GM19025 (cell line): ENCODE results near the gene DKKL1.
"Not testable (repeated sequence)": the region's sequence is repeated elsewhere in the genome, so short reads cannot be mapped to it uniquely, and the experiment has no call there.

Experiments
- ATAC-seq: cut with Tn5 transposase; IDR thresholded peaks from one replicate; pipeline ENCODE4 v1.9.1; 2021; ENCODE audit warnings: mild to moderate bottlenecking, low read depth, moderate library complexity; ENCODE audit not compliant: unreplicated experiment

DKKL1 gene

DNA sequence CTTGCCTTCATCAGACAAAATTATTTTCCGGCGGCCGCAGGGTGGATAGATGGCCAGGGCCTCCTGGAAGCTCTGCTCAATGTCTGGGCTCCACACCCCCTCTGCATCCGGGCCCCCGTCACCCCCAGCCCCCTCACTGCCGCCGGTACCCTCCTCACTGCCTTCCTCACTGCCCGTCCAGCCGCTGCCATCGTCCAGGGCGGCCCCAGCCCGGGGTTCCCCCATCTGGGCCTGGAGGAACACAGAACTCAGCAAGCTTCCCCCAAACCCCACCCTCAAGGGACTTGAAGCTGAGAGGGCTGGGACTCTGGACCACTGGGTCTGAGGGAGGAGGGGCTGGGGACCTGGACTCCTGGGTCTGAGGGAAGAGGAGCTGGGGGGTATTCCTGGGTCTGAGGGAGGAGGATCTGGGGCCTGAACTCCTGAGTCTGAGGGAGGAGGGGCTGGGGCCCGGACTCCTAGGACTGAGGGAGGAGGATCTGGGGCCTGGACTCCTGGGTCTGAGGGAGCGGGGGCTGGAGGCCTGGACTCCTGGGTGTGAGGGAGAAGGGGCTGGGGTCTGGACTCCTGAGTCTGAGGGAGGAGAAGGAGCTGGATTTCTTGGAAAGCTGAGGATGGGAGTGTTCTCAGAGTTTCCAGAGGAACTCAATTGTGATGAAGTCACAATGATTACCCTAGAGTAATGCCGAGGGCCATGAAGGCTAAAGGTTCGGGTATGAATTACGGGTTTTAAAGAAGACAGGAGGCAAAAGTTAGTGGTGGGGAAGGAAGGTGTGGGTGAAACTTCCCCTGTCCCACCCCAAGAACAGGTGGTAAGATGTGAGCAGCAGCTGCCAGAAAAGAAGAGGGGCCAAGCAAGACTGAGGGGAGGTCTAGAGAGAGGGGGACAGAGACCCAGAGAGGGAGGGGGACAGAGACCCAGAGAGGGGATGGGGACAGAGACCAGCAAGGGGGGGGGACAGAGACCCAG, 3.5 kb upstream of the DKKL1 start:
- ATAC-seq: no peak

DNA sequence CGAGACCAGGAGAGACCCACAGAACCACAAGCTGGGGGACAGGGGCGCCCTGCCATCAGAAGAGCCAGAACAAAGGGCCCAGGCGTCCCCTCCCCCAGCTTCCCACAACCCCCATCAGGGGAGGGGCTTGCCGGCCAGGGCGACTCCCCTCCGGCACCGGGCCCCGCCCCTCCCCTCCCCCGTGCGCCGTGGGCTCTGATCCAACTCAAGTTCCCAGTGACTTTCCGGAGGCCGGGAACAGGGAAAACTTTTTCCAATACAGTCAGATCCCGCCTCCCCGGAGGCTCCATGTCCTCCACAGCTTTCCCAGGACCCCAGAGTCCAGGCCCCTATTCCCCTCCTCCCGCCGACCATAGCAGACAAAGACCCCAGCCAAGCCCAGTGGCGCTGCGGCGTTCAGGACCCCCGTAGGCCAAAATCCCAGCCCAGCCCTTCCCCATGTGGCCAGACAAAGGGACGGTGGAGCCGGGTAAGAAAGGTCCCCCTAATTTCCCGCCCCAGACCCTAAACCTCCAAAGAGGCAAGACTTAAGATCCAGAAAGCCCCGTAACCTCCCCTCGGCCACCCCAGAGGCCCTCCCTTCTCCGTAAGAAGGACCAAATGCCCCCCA, 2.1 kb upstream of the DKKL1 start:
- ATAC-seq: no peak

DNA sequence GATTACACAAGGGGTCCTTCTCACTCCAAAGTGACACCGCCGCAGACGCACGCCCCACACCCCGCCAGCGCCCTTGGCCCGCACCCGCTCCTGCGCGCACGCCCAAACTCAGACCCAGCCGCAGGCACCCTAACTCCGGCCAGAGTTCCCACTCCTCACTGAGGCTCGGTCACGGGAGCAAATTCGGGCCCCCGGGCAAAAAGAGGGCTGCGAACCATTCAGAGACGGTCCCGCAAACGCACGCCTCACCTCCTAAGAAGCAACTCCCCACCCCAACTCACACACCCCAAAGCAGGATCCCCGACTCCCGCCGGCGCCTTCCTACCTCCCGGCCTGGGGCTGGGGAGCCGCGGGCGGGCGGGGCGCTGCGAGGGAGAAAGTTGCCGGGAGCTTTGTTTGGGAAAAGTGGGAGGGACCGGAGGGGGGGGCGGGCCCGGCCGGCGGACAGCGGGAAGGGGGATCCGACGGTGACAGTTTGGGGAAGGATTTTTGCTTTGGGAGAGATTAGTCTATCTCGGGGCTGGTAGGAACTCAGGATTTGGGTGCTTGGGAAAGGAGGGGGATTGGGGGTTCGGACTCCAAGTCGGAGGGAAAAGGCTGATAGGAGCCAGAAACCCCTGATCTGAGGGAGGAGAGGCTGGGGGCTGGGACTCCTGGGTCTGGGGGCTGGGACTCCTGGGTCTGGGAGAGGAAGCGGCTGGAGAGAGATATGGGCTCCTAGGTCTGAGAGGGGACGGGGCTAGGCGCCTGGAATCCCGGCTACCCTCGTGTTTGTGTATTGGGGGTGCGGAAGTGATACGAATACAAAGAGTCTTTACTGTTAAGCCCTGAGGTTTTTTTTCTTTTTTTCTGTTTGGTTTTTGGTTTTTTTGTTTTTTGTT, 1.4 kb upstream of the DKKL1 start, which contains the start of gene TEAD2:
TEAD2 (minus strand) TSS at position 369 of the 881 bp plus-strand sequence. CDS start 2,341 bp downstream, outside the sequence.
- ATAC-seq: no peak

DNA sequence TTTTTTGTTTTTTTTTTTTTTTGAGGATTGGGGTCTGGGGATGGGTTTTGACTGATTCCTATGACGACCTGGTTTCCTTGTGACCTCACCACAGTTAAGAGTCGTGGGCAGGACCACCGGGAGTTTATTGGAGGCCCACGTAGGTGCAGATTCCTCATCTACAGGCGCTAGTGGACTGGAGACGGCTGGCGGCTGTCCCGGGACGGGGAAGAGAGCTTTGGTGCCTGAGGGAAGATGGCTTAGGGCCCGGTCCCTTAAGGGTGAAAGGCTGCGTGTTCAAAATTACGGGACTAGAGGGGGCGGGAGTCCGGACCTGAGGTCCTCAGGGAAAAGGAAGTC, 779 bp upstream of the DKKL1 start:
- ATAC-seq: no peak

DNA sequence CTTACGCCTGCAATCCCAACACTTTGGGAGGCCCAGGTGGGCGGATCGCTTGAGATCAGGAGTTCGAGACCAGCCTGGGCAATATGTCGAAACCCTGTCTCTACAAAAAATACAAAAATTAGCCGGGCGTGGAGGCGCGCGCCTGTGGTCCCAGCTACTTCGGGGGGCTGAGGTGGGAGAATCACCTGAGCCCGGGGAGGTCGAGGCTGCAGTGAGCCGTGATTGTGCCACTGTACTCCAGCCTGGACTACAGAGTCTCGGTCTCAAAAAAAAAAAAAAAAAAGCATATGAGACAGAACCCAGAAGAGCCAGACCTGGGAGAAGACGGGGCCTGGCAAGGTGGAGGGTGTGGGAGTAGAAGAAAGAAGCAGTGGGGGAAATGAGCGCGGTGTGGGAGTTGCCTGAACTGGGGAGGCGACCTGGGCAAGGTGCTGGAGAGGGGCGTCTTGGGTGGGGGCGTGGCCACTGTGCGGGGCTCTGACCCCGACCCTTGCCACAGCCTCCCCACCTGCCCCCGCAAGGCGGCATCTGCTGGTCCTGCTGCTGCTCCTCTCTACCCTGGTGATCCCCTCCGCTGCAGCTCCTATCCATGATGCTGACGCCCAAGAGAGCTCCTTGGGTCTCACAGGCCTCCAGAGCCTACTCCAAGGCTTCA, 533 bp downstream of the DKKL1 start:
- ATAC-seq: no peak

DNA sequence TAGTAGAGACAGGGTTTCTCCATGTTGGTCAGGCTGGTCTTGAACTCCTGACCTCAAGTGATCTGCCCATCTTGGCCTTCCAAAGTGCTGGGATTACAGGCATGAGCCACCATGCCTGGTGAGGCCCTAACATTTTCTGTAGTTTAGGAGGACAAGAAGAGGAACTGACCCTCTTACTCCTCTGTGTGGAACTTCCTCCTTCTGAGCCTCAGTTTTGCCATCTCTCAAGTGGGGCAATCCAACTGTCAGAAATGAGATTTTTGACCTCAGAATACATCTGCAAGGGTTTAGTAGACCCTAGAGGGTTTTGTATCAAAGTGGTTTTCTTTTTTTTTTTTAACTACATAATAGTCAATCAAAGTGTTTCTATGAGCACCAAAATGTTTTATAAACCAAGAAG, 2.4 kb downstream of the DKKL1 start:
- no peak for ATAC-seq

DNA sequence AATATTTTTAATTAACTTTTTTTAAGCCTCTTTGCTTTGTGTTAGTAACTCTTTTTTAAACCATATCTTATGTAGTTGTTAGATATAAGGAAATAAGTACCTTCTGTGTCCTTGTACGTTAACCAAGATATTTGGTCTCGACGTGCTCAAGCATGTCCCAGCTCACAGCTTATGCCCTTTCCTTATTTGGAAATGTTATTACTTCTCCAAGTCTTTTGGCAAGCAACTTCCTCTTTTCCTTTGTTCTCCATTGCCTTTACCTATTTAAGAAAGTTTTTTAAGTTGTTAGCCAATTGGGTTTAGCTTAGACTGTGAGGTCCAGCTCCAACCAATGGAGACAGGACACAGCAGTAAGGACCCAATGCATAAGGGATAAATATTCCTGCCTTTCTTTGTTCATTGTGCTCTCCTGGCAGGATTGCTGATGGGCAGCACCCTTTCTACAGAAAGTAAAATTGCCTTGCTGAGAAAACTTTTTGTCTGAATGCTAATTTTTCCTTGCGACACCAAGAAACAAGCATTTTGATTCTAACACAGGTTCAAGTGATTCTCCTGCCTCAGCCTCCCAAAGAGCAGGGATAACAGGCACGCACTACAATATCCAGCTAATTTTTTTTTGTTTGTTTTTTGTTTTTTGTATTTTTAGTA, 5.2 kb downstream of the DKKL1 start:
- ATAC-seq: no peak

DNA sequence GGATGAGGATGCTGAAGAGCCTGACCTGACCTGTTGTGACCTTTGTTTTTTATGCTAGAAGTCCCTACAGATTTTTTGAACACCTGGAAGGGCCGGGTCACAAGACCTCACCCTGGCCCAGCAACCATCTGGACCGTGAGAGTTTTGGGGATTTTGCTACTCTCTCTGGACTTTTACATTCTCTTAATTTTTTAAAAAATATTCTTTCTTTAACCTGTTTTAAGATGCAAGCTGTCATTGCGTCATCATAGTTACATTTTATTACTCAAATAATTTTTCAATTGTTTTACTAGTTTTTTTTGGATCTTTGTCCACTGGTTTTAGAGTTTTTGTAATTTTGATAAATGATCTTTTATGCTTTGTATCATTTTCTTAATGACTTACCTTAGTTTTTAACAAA, 7.5 kb downstream of the DKKL1 start:
- ATAC-seq: no peak

DNA sequence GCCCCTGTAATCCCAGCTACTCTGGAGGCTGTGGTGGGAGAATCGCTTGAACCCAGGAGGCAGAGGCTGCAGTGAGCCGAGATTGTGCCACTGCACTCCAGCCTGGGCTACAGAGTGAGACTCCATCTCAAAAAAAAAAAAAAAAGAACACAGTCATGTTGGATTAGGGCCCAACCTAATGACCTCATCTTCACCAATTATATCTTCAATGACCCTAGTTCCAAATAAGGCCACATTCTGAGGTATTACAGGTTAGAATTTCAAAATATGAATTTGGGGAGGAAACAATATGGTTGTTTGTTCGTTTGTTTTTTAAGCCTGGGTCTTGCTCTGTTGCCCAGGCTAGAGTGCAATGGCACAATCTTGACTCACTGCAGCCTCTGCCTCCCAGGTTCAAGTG, 9.5 kb downstream of the DKKL1 start:
- not testable (repeated sequence) for ATAC-seq

DNA sequence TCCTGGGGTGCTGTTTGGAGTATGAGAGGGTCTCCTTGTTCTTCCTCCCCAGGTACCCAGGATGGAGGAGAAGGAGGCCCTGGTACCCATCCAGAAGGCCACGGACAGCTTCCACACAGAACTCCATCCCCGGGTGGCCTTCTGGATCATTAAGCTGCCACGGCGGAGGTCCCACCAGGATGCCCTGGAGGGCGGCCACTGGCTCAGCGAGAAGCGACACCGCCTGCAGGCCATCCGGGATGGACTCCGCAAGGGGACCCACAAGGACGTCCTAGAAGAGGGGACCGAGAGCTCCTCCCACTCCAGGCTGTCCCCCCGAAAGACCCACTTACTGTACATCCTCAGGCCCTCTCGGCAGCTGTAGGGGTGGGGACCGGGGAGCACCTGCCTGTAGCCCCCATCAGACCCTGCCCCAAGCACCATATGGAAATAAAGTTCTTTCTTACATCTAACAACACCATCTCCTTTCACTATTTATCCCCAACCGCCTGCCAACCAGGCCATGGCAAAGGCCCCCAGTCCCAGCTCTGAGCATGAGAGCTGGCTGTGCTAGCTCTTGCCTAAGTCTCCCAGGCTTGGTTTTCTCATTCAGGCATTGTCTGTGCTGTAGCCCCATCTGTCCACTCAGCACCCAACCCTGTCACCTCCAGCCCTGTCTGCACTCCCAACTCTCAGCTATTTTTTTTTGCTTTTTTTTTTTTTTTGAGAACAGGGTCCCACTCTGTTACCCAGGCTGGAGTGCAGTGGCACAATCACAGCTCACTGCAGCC, 11.2 kb downstream of the DKKL1 start:
- ATAC-seq: no peak

DNA sequence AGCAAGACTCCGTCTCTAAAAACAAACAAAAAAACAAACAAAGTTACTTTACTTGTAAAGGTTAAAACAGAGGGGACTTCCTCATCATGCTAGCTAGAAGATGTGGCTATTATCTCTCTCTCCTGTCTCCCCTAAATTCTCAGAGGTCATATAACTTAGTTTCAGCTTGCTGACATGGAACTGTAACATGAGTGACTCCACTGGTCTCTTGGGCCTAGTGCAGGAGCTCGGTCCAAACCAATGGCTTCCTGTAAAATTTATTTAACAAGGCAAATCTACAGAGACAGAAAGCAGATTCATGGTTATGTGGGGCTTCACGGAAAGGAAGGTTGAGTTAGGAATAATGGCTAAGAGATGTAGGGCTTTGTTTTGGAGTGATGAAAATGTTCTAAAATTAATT, 14.8 kb downstream of the DKKL1 start:
- ATAC-seq: no peak

DNA sequence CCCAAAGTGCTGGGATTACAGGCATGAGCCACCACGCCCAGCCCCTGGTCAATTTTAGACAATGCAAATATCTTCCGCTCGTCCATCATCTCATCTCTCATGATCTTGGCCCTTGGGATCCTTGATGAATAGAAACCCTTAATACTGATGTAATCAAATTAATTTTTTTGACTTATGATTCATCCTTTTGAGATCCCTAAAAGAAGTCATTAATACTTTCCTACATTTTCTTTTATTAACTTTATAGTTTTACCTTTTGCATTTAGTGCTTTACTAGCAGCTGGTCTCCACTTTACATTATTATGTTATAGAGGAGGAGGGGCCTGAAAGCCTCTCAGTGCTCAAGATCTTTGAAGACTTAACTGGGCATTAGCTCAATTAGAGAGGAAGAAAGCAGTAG, 16.7 kb downstream of the DKKL1 start:
- ATAC-seq: no peak

DNA sequence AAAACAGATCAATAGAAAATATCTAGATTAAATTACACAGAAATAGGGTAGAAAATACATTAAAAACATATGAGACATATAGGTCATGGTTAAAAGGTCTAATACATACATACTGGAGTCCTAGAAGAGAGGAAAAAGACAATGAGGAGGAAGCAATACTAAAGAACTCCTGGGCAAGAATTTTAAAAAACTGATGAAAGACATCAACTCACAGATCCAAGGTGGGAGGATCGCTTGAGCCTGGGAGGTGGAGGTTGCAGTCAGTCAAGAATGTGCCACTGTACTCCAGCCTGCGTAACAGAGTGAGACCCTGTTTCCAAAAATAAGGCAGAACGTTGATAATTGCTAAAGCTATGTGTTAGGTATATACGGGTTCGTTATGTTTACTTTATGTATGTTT, 19.0 kb downstream of the DKKL1 start:
- no peak for ATAC-seq

DNA sequence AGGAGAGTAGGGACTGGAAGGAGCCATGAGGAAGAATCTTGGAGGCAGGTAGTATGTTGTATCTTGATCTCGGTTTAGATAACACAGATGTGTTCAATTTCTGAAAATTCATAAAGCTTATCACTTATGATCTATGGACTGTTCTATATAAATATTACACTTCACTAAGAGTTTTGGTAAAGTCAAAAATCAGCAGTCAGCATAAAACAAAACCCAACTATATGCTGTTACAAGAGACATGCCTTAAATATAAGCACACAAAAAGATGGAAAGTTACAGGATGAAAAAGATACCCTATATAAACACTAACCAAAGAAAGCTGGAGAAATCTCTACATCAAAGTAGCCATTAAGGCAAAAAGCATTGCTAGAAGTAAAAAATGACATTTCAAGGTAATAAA, 19.9 kb downstream of the DKKL1 start:
- ATAC-seq: no peak

DNA sequence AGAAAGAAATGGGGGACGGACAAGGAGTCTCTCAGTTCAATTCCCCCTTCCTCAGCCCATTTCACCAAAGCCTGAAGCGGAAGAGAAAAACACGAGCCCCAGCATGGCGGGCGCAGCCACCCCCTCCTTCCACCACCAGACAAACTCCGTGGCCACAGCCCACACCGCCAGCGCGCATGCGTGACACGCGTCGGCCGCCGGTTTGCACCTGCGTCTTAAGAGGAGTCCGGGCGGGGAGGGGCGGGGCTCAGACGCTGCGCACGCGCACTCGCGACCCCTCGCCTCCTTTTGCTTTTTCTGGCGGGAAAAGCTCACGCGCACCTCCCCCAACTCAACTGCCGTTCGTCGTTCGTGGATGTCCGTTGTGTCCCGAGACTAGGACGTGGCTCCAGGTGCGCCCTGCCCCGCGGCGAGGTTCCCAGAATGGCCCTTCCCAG, 24.3 kb downstream of the DKKL1 start, which contains the start of gene KASH5:
KASH5 (plus strand) TSS at position 314 of the 437 bp plus-strand sequence. CDS start 2,635 bp downstream, outside the sequence.
- no peak for ATAC-seq

DNA sequence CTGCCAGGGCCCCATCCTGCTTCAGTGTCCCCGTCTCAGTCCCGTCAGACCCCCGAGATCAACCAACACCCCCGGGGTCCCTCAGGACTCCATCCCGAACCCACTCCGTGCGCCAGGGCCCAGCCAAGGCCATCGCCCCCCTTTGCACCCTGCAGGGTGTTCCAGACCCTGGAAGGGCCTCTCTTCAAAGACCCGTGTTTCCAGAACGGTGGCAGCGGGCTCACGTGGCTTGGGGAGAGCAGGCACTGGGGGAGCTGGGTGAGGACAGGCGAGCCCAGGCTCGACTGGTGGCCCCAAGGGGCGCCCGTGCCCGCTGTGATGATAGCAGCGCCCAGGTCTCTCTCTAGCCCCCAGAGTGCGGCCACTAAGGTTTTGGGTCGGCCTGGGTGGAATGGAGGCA, 25.7 kb downstream of the DKKL1 start:
- ATAC-seq: no peak

DNA sequence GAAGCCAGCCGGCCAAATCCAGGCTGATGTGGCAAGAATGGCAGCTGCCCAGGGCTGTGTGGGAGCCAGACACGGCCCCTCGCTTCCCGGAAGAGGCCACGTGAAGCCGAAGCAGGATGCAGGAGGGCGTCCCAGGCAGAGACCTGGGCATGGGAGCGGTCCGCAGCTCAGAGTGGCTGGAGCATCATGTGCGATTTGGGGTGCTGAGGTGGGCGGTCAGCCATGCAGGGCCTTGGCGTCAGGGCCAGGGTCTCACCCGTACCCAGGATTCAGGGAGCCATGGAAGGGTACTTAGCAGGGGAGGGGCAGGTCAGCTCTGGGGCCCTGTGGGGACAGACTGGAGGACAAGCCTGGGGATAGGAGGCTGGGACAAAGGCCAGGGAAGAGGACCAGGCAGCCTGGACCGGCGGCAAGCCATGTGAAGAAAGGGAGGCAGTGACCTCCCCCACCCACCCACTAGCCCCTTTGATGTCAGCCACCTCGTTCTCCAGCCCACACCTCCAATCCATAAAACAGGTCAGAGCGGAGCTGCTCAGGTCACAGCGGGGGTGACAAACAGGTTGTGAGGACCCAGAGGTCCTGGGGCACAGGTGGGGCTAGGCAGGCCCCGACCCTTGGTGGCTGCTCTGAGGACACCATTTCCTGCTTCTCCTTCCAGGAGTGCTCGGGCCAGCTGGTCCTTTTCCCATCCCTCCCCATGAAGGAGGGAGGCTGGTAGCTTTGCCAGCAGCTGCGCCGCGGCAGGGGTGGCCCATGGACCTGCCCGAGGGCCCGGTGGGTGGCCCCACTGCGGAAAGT, 26.7 kb downstream of the DKKL1 start:
- no peak for ATAC-seq

DNA sequence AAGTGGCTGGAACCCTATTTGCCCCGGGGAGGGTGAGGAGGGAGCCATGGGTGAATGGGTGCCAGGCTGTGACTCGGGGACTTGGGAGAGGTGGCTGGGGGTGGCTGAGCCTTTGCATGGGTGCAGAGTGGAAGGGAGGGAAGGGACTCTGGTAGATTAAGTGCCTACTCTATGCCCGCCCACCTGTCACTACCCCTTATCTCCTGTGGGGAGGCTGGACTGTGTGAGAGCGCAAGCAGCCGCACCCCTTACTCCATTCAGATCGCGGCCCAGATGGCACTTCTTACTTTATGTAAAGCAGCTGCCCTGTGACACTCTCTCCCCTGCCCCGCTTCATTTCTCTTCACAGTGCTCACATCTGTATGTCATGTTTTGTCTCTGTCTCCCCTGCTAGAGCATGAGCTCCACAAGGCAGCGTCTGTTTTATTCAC, 27.3 kb downstream of the DKKL1 start:
- no peak for ATAC-seq
